NT2/D1 (cell line): Measurements from ENCODE around the gene TCTA.
A peak's percentile ranks its signal among the peaks of the same experiment; 100 is the strongest.

Source experiments
- DNase-seq: peaks from one replicate; pipeline ENCODE4 v3.0.0-alpha.2; 2011; ENCODE audit warnings: low read depth, low spot score
- H3K27me3 ChIP-seq: 2 replicates; pipeline ENCODE4 v1.6.0; 2011; ENCODE audit warnings: mild to moderate bottlenecking; ENCODE audit not compliant: insufficient read length, insufficient read depth
- H3K36me3 ChIP-seq: 2 replicates; pipeline ENCODE4 v1.6.1; 2011; ENCODE audit warnings: mild to moderate bottlenecking, low read length, mixed read lengths; ENCODE audit not compliant: insufficient read depth, insufficient read length
- H3K4me1 ChIP-seq: 2 replicates; pipeline ENCODE4 v1.5.1; 2011; ENCODE audit not compliant: insufficient read depth, insufficient read length
- H3K4me3 ChIP-seq: 2 replicates; pipeline ENCODE4 v1.5.1; 2011; ENCODE audit warnings: low read depth; ENCODE audit not compliant: insufficient read length
- H3K9ac ChIP-seq: 2 replicates; pipeline ENCODE4 v1.6.0; 2011; ENCODE audit warnings: low read depth; ENCODE audit not compliant: insufficient read length
- H3K9me3 ChIP-seq: 2 replicates; pipeline ENCODE4 v1.5.1; 2011; ENCODE audit warnings: mild to moderate bottlenecking, low read length; ENCODE audit not compliant: insufficient read depth
- SUZ12 ChIP-seq: IDR thresholded peaks from 2 replicates; pipeline ENCODE4 v1.6.1; 2011; ENCODE audit not compliant: insufficient read length, insufficient read depth; ENCODE audit errors: extremely low read depth
- YY1 ChIP-seq: IDR thresholded peaks from 2 replicates; pipeline ENCODE4 v1.6.1; 2011; ENCODE audit not compliant: insufficient read length, insufficient read depth
- ZNF274 ChIP-seq: IDR thresholded peaks from 2 replicates; pipeline ENCODE4 v1.6.1; 2011; ENCODE audit warnings: mild to moderate bottlenecking, low read depth, low read length

The TCTA gene

DNA sequence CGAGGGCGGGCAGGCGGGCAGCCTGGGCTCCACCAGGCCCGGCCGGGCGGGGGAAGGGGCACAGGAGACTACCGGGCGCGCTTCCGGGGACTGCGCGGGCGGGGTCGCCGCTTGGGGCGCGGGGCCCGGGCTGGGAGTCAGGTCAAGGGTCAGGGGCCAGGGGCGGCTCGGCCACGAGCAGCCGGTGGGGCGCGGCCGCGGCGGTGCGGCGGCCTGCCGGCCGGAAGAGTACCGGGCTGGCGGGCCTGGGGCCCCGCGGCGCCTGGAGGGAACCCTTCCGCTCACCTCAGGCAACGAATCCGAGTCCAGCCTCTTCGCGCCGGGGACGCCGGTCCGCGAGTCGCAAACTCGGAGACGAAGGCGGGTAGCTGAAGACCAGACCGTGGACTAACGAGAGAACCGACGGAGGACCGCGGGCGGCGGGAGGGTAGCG, 672 bp upstream of the TCTA start:
- Histone ChIP-seq H3K9ac (peak overlapping the region; percentile 99), H3K4me1 (peaks cover 3% of the 10 kb centered on the region), H3K27me3 (no peaks in the 10 kb centered on the region), H3K36me3 (peaks cover 32% of the 10 kb centered on the region), H3K9me3 (no peaks in the 10 kb centered on the region), H3K4me3 (peak overlapping the region; percentile 92)
- DNase-seq = no peak
- no peak for TF ChIP-seq YY1
- no peak for TF ChIP-seq ZNF274
- no peak for TF ChIP-seq SUZ12

DNA sequence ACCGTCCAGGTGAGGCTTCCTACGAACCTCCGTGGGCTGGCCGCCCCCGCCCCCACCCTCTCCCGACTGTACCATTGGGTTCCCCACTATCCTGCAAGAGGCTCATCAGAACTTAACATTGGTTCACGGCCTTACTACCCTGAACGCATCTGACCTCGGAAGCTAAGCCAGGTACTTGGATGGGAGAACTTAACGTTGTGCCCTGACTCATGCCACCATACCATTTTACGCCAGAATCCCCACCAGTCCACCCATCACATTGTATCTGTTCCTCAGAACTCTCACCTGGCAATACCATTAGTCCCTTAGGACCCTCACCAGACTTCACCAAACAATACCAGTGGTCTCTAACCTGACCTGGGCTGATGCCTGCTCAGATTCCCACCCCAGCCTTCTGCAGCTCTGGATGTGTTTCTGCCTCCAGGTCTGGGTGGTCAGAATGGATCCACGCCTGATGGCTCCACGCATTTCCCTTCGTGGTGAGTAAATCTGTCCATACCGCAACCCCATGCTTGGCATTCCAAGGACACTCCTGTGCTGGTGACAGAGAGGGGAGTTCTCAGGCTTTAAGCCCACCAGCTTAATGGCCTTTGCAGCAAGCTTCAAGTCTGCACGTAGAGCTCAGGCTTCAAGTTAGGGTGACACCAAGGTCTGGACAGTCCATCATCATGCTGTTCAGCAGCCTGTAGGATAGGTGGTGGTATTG, 562 bp downstream of the TCTA start:
- Histone ChIP-seq H3K4me3 (peak overlapping the region; percentile 90), H3K27me3 (no peaks in the 10 kb centered on the region), H3K9ac (peak overlapping the region; percentile 96), H3K36me3 (peaks cover 41% of the 10 kb centered on the region), H3K9me3 (no peaks in the 10 kb centered on the region), H3K4me1 (peaks cover 15% of the 10 kb centered on the region)
- TF ChIP-seq ZNF274 (no peak), YY1 (no peak), SUZ12 (no peak)
- DNase-seq = no peak

DNA sequence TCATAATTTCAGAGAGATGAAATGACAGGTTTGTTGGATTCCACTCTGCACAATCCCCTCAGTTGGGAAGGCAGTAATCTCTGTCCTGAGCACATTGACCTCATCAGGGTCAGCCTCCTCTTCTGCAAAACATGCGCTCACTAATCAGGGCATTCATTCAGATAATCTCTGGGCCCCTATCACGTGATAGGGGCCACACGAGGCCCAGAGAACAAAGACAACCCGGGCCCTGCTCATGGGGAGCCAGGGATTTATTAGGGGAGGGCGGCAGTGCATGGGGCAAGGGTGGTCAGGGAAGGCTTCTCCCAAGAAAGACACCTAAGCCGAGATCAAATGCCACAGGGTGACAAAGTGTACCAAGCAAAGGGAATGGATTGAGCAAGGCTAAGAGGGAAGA, 1.1 kb downstream of the TCTA start:
- no peaks in the 10 kb centered on the region for H3K27me3 ChIP-seq
- H3K9ac ChIP-seq = peak overlapping the region; percentile 96
- H3K36me3 ChIP-seq = peaks cover 41% of the 10 kb centered on the region
- H3K4me1 ChIP-seq = peaks cover 15% of the 10 kb centered on the region
- TF ChIP-seq ZNF274 (no peak), SUZ12 (no peak), YY1 (no peak)
- peak overlapping the region; percentile 90 for H3K4me3 ChIP-seq
- H3K9me3 ChIP-seq = no peaks in the 10 kb centered on the region
- DNase-seq = no peak

DNA sequence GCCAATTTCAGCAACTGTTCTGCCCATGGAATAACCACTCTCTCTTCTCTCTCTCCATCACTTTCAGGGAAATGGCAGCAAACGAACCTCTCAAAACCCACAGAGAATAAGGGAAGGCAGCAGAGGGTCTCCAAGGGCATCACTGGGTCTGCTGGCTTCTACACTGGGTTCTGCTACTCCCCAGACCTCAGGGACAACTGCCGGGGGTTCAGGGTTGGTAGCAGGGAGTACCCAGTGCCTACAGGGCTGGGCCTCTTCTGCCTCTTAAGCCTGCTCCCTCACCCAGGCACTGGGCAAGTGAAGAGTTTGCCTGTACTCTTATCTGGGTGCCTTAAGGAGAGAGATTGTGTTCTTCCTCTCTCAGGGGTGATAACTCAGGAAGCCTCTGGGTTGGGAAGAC, 2.5 kb downstream of the TCTA start:
- Histone ChIP-seq H3K36me3 (peaks cover 52% of the 10 kb centered on the region), H3K27me3 (no peaks in the 10 kb centered on the region), H3K9ac (no peak overlapping the region), H3K9me3 (no peaks in the 10 kb centered on the region), H3K4me1 (peaks cover 21% of the 10 kb centered on the region), H3K4me3 (no peak overlapping the region)
- no peak for TF ChIP-seq SUZ12
- no peak for TF ChIP-seq YY1
- no peak for TF ChIP-seq ZNF274
- no peak for DNase-seq

DNA sequence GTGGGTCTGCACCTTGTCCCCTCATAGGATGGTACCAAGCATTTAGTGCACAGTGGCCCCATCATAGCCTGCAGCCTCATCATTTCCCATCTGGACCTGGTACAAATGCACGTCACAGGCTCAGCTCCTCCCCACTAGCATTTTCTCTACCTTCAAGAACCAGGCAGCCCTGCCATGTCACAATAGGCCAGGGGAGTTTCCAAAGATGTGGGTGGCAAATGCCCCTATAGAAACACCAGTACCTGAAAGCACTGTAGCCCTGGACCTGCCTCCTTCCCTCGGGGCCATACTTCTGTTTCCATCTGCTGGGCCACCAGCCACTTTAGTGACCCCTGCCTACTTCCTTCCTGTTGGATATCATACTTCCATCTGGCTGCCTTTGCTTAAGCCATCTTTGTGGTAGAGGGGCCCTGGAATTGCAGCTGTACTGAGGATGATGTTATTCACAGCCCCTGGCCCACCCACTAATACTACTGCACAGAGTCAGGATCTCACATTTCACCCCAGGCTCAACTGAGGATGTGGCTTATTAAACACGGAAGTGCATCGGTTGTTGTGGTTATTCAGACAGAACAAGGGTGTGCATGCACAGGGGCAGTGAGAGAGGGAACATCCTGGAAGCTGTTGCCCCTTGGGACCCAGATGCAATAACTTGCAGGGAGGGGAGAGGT, 3.8 kb downstream of the TCTA start:
- Histone ChIP-seq H3K9me3 (no peaks in the 10 kb centered on the region), H3K9ac (no peak overlapping the region), H3K27me3 (no peaks in the 10 kb centered on the region), H3K36me3 (peaks cover 60% of the 10 kb centered on the region), H3K4me1 (peaks cover 21% of the 10 kb centered on the region), H3K4me3 (no peak overlapping the region)
- no peak for DNase-seq
- TF ChIP-seq YY1 (no peak), SUZ12 (no peak), ZNF274 (no peak)

DNA sequence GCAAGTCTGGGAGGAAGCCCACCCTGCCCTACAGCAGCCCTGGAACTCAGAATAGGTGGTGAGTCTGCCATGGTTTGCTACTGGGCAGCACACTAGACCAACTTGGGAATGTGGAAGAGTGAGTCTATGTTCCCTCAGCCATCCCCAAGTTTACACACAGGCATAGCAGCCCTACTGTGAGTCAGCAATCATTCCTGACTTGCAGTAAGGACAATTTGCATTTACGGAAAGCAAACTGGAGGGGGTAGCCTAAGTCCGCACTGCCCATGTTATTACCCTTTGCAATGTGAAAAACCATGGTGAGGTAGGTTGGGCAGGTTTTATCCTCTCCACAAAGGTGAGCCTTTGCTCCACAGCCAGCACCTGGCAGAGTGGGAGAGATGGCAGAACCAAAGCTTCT, 4.6 kb downstream of the TCTA start:
- Histone ChIP-seq H3K4me3 (no peak overlapping the region), H3K9ac (no peak overlapping the region), H3K9me3 (no peaks in the 10 kb centered on the region), H3K4me1 (peaks cover 26% of the 10 kb centered on the region), H3K36me3 (peaks cover 60% of the 10 kb centered on the region), H3K27me3 (no peaks in the 10 kb centered on the region)
- DNase-seq = no peak
- TF ChIP-seq ZNF274 (no peak), YY1 (no peak), SUZ12 (no peak)

DNA sequence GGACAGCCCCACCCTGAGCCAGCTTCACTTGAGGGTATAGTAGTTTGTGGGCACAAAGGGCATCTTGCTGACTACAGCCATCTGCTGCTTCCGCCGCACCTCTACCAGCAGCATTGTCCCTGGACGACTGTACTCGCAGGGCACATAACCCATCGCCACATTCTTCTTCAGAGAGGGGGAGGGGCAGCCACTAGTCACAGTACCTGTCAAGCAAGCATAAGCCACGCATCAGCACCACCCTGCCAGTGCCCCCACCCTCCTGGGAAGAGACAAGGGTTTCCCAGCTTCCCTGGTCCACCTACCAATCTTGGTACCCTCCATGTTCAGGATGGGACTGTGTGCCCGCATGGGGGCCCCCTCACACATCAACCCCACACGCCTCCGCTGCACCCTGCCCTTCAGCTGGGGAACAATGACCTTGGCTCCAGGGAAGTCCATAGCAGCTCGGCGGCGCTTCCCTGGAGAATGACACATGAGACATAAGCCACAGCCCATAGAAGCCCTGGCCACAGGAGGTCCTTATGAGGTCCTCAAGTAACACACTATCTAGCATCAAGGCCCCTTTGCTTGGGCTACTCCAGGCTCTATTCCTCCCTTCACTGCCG, 5.4 kb downstream of the TCTA start:
- peaks cover 26% of the 10 kb centered on the region for H3K4me1 ChIP-seq
- no peak for DNase-seq
- H3K9me3 ChIP-seq = no peaks in the 10 kb centered on the region
- no peak overlapping the region for H3K9ac ChIP-seq
- TF ChIP-seq SUZ12 = no peak
- TF ChIP-seq ZNF274 = no peak
- no peak for TF ChIP-seq YY1
- no peak overlapping the region for H3K4me3 ChIP-seq
- no peaks in the 10 kb centered on the region for H3K27me3 ChIP-seq
- H3K36me3 ChIP-seq = peaks cover 60% of the 10 kb centered on the region
